HCEC 1CT (cell line): ENCODE measurements around the gene NASP.
A peak's percentile ranks its signal among the peaks of the same experiment; 100 is the strongest.

Experiments
- DNase-seq: peaks from one replicate; pipeline ENCODE4 v3.0.0-alpha.2; 2017

Gene NASP

DNA sequence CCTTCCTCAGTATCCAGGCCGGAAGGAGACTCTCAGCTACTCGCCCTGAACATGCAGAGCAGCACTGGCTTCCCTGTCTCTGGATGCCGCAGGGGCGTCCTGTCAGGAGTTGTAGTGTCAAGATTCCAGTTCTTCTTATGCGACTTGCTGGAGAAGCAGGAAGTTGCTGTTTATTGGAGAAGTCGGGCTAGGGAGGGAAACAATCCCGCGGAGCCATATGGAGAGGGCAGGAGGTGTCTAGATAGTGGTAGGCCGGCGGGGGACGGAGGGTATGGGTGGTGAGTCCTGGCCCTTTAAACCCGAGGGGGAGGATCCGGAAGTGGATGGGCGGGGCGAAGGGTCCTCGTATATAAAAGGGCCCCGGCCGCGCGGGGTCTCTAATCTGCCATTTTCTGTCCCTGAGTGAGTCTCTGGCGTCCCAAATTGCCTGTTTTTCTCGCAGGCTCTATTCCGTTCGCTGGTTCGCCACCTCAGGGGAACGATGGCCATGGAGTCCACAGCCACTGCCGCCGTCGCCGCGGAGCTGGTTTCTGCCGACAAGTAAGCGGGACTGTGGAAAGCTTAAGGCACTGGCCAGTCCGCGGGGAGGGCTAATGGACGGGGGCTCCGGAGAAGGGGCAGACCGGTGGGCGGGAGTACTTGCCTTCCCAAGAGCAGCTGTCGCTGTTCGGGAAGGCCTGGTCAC lies at the start of gene NASP:
Gene NASP (plus strand): TSS at position 376 of the 685 bp plus-strand sequence. CDS start 106 bp downstream, at position 482.
- DNase-seq, result peak; percentile 72

DNA sequence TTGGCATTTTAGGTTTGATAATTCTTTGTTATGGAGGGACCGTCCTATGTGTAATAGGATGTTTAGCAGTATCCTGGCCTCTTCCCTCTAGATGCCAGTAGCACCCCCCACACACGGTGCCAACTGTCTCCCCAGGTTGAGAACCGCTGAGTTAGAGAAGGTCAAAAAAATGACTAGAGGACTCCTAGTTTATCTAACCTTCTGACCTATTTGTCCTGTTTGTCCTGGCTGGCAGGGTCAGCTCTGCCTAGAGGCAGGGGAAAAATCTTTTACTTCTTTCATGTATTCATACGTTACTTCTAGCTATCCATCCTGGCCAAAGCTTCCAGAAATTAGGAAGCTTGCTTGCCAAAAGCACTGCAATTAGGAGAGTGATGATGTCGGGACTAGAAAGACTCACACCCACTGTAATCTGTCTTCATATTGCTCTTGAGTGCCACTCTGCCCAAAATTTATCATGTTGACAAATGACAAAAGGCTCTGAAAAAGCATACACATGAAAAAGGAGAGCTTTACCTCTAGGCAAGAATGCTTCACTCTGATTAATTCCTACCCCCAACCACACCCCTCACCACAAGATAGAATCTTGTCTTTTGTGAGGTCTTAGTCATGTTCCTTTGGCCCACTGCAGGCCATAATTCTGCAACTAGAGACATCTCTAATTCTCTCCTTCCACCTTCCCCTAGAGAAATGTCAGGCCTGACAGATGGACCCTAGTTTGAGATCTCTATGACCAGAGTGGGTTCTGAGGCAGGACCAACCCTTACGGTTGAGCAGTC lies 47.7 kb upstream of the NASP start:
- DNase-seq, result no peak

DNA sequence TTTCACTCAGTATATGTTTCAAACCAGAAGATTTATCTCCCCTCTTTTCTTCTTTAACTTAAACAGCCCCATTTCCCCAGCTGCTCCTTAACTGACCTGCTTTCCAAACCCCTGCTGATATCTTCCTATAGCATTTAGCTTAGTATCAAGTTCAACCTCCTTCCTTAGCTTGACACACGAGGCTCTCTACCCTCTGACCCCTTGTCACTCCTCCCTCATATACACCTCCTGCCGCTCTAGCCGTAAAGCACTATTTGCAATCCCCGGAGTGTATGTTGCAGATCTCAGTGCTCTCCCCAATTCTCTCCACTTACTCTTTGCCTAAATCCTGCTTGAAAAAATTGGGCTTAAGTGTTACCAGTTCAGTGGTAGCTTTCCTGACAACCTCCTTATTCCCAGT lies 47.0 kb upstream of the NASP start:
- no peak for DNase-seq

GRCh38 chr1:45541193-45541592 lies 42.6 kb upstream of the NASP start:
- no peak for DNase-seq

DNA sequence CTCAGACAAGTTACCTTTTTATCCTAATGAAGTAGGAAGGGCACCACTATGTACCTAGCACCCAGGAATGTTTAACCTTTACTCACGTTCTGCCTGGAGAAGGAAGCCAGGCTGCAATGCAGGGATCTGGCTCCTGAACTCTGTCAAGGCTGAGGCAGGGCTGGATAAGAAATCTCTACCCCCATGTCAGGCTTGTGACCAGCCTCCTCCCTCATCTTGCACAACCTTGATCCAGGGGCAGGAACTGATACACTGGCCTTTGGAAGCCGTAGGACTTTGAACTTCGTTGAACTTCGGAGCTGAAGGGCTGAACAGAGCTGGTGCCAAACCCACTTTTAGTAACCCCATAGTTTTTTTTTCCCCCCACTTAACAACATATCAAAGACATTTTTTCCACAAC lies 41.2 kb upstream of the NASP start:
- no peak for DNase-seq

DNA sequence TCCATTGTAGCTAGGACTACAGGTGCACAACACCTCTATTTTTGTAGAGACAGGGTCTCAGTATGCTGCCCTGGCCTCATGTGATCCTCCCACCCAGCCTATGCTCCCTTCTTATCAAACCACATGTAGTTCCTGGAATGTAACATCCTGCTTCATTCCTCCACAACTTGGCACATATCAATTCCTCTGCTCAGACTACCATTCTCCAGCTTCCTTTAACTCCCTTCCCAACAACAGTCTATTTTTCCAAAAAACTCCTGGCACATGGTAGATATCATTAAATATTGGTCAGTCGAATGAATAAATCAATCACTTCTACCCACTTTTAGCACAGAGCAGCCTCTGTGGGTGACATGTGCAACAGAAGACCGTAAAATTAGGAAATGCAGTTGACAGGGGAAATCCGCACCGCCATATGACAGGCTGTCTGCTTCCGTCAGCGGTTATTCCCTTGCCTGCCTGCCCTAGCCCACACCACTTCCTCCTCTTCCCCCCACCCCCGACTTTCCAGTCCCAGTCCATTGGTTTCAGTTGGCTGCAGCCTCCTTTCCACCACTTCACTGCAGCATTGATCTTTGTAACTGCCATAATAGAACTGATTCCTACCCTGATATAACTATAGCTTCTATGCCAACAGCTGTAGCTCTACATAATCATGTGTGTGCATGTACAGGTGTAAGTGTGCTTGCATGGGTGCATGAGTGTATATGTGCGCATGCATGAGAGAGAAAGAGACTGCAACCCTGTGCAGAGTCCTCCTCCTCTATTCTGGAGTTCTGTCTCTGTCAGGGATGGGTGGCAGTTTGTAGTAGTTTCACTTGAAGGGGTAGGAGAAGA lies 40.0 kb upstream of the NASP start:
- no peak for DNase-seq

DNA sequence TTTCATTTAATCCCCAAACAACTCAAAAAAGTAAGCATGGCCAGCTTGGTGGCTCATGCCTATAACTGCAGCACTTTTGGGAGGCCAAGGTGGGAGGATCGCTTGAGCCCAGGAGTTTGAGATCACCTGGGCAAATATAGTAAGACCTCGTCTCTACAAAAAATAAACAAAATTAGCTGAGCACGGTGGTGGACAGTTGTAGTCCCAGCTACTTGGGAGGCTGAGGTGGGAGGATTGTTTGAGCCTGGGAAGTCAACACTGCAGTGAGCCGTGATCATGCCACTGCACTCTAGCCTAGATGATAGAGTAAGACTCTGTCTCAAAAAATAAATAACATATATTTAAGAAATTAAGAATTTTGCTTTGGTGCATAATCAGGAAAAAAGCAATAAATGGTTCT lies 39.3 kb upstream of the NASP start:
- no peak for DNase-seq

DNA sequence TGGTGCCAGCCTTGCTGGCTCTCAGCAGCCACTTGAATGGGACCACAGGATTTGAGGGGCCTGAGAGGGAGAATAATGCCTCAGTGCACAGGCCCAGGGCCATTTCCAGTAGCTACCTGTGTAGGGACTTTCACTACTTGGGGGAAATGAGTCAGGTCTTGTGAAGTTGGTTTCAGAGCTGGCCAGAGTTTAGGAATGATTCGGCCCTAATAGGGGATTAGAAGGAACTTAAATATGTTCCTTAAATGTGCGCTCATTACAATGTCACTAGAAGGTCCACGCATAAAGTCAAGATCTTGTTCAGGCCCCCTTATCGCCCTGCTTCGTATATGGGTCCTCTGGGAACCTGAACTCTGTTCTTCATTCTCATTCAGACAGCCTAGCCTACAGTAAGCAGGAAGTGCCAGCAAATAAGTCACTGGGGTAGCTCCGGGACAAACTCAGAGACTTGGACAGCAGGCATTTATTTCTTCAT lies 38.8 kb upstream of the NASP start:
- no peak for DNase-seq

GRCh38 chr1:45545553-45546310 lies 38.1 kb upstream of the NASP start:
- DNase-seq, result no peak

- DNase-seq, result peak; percentile 88
Measured at GRCh38 chr1:45550401-45551351, 33.2 kb upstream of the NASP start, which contains the start of gene AKR1A1. AKR1A1 (plus strand) TSS chr1:45550826; CDS start chr1:45561795, 10,969 bp downstream.

GRCh38 chr1:45551684-45552083 lies 32.2 kb upstream of the NASP start:
- no peak for DNase-seq

DNA sequence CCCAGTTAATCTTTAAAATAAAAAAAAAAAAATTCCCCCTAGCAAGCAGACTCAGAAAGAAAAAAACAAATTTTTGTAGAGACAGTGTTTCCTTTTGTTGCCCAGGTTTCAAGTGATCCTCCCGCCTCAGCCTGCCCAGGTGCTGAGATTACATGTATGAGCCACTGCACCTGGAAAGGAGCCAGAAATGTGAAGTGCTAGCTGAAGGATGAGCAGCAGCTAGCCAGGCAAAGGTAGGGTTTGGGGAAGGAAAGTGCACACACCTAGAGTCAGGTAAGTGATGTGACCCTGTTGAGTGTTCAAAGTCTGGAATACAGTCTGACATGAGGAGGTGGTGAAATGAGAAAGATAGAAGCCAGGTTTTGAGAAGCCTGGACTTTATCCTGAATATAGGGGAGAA lies 31.5 kb upstream of the NASP start:
- no peak for DNase-seq

- no peak for DNase-seq
Measured at GRCh38 chr1:45554198-45554597, 29.6 kb upstream of the NASP start.

GRCh38 chr1:45557422-45557944 lies 26.4 kb upstream of the NASP start:
- no peak for DNase-seq

GRCh38 chr1:45563843-45564242 lies 20.0 kb upstream of the NASP start:
- no peak for DNase-seq

- no peak for DNase-seq
Measured at GRCh38 chr1:45566722-45567121, 17.1 kb upstream of the NASP start.

- no peak for DNase-seq
Measured at GRCh38 chr1:45567911-45568310, 15.9 kb upstream of the NASP start.

DNA sequence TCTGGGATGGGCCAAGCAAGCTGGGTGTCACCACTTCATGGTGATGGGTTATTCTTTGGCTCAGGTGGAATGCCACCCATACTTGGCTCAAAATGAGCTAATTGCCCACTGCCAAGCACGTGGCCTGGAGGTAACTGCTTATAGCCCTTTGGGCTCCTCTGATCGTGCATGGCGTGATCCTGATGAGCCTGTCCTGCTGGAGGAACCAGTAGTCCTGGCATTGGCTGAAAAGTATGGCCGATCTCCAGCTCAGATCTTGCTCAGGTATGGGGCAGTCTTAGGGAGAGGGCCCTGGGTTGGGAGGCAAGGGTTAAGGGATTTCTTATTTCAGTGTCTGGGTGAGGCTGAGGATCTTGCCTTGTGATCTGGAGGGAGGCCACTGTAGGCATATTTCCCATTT lies 15.4 kb upstream of the NASP start:
- DNase-seq, result no peak

- no peak for DNase-seq
Measured at GRCh38 chr1:45569571-45569961, 14.3 kb upstream of the NASP start.

DNA sequence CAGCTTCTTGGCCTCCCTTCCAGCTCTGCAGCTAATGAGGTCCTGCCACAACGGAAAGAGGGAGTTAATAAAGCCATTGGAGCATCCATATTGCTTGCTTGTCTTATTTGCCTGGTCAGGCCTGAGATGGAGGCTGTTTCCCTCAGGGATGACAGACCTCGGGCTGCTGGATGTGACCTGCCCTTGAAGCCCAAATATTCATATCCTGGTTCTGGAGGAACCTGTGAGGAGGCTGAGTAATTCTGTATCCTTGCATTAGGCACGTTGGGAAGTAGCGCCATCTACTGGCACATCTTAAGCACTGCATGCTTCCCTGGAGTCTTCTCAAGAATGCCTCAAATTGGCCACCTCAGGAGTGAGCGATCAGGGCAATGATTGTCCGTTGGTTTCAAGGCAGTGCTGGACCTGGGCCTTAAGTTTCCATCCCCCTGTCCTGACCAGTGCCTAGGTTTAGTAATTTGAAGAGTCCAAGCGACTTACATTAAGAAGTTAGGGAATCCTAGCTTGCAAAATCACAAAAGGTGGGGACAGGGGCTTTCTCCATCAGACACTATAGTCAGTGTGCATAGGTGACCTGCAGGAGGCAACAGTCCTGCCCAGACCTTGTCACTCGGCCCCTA lies 13.8 kb upstream of the NASP start:
- DNase-seq, result peak; percentile 66

DNA sequence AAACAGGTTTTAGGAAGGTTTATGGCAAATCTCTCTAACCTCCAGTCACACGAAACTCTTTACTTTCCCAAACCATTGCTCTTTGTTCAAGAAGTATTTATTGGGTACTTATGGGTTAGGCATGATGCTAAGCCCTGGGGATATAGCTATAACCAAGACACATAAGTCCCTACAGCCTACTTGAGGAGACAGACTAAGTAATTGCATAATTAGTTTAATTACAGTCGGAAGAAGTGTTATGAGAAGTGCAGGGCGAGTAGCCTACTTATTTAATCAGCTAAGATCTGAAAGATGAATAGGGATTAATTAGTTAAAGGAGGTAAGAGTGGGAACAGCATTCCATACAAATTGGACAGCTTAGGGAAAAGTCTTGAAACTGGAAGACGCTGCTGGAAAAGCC lies 13.2 kb upstream of the NASP start:
- DNase-seq, result no peak
